Activated naive CD8-positive, alpha-beta T cell treated with anti-CD3 and anti-CD28 coated beads for 36 hours (primary cell): ENCODE results near the gene LHX6. TPM values are rescaled to one million over a fixed set of nuclear protein-coding genes. Genes with fewer than 3 reads are reported as not detected.

Experiments
- DNase-seq: peaks from one replicate; pipeline ENCODE4 v3.0.0; 2021
- H3K27ac Mint-ChIP-seq: one replicate; pipeline ENCODE4 v1.8.0; 2022; ENCODE audit warnings: mild to moderate bottlenecking, moderate library complexity, mixed read lengths
- H3K27me3 Mint-ChIP-seq: one replicate; pipeline ENCODE4 v1.8.0; 2022; ENCODE audit warnings: mild to moderate bottlenecking, mixed read lengths
- H3K36me3 Mint-ChIP-seq: one replicate; pipeline ENCODE4 v1.8.0; 2021; ENCODE audit warnings: mild to moderate bottlenecking, mixed read lengths
- H3K4me1 Mint-ChIP-seq: one replicate; pipeline ENCODE4 v1.8.0; 2021; ENCODE audit warnings: mixed read lengths
- H3K4me3 Mint-ChIP-seq: one replicate; pipeline ENCODE4 v1.8.0; 2022; ENCODE audit warnings: mild to moderate bottlenecking, moderate library complexity, mixed read lengths
- H3K9me3 Mint-ChIP-seq: one replicate; pipeline ENCODE4 v1.8.0; 2022; ENCODE audit warnings: mixed read lengths
- total RNA-seq, 2 experiments: library from RNA; stranded (reverse); gene quantifications; one replicate each; pipeline ENCODE4 v1.2.3, GENCODE V29; 2021

LHX6 gene
- total RNA-seq, 2 experiments from 2014 or later = 0.12 to 0.16 TPM

- Mint-ChIP-seq H3K27ac (no peak overlapping the region), H3K4me1 (peaks cover 6% of the 10 kb centered on the region), H3K36me3 (no peaks in the 10 kb centered on the region), H3K9me3 (no peaks in the 10 kb centered on the region), H3K4me3 (peak overlapping the region; percentile 22), H3K27me3 (peaks cover 78% of the 10 kb centered on the region)
- no peak for DNase-seq
These were observed 15.6 kb downstream of the LHX6 start for GRCh38 chr9:122213102-122213588.

GRCh38 chr9:122212473-122213004, 16.2 kb downstream of the LHX6 start:
- no peak for DNase-seq
- Mint-ChIP-seq H3K4me3 (peak overlapping the region; percentile 16), H3K4me1 (peaks cover 4% of the 10 kb centered on the region), H3K9me3 (no peaks in the 10 kb centered on the region), H3K27me3 (peaks cover 72% of the 10 kb centered on the region), H3K27ac (no peak overlapping the region), H3K36me3 (no peaks in the 10 kb centered on the region)

DNA sequence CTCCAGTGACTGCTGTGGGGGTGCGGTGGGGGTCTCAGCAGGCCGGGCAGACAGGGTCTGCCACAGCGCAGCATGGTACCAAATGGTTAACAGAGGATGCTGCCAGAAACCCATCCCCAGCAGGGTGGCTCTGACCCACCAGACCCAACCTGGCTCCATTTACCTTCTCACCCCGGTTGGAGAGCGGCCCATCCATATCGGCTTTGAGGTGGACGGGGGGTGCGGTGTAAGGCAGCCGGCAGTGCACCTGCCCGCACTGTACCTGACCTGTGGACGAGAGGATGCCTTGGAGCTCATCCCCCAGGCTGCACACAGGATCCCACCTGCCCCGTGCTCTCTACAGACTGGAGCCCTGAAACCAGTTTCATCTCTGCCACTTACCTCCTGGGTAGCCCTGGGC, 19.3 kb downstream of the LHX6 start:
- Mint-ChIP-seq H3K4me1 (peaks cover 4% of the 10 kb centered on the region), H3K9me3 (no peaks in the 10 kb centered on the region)

GRCh38 chr9:122207096-122207495, 21.7 kb downstream of the LHX6 start:
- H3K27ac Mint-ChIP-seq = no peak overlapping the region
- H3K9me3 Mint-ChIP-seq = no peaks in the 10 kb centered on the region
- peaks cover 22% of the 10 kb centered on the region for H3K27me3 Mint-ChIP-seq
- H3K4me3 Mint-ChIP-seq = no peak overlapping the region
- no peaks in the 10 kb centered on the region for H3K4me1 Mint-ChIP-seq
- H3K36me3 Mint-ChIP-seq = no peaks in the 10 kb centered on the region
- no peak for DNase-seq

More for the DNA sequence above, 19.3 kb downstream of the LHX6 start:
- Mint-ChIP-seq H3K4me3 (no peak overlapping the region), H3K27ac (no peak overlapping the region), H3K36me3 (no peaks in the 10 kb centered on the region), H3K27me3 (peaks cover 45% of the 10 kb centered on the region)
- DNase-seq = no peak

GRCh38 chr9:122206118-122207046, 22.4 kb downstream of the LHX6 start:
- H3K4me3 Mint-ChIP-seq = no peak overlapping the region
- H3K36me3 Mint-ChIP-seq = no peaks in the 10 kb centered on the region
- DNase-seq = no peak
- H3K9me3 Mint-ChIP-seq = no peaks in the 10 kb centered on the region
- no peak overlapping the region for H3K27ac Mint-ChIP-seq
- peaks cover 15% of the 10 kb centered on the region for H3K27me3 Mint-ChIP-seq
- no peaks in the 10 kb centered on the region for H3K4me1 Mint-ChIP-seq

DNA sequence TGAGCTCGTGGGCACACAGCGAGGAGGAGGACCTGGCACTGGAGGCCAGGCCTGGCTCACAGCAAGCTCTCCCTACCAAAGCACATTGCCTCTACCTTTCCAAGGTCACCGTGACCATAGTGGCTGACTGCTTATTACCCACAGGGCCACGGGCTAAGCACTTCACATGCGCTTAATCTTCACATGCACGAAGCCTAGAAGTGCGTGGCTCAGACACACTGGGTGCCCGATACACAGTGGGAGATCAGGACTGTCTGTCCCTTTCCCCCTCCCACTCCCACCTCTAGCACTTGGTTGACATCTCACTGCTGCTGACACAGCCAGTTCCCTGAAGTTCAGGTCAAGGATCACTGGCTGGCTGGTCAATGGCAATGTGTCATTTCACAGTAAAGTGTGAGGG, 23.6 kb downstream of the LHX6 start:
- no peaks in the 10 kb centered on the region for H3K36me3 Mint-ChIP-seq
- H3K27me3 Mint-ChIP-seq = peaks cover 4% of the 10 kb centered on the region
- H3K4me1 Mint-ChIP-seq = no peaks in the 10 kb centered on the region
- no peaks in the 10 kb centered on the region for H3K9me3 Mint-ChIP-seq
- no peak for DNase-seq
- no peak overlapping the region for H3K4me3 Mint-ChIP-seq
- H3K27ac Mint-ChIP-seq = no peak overlapping the region

DNA sequence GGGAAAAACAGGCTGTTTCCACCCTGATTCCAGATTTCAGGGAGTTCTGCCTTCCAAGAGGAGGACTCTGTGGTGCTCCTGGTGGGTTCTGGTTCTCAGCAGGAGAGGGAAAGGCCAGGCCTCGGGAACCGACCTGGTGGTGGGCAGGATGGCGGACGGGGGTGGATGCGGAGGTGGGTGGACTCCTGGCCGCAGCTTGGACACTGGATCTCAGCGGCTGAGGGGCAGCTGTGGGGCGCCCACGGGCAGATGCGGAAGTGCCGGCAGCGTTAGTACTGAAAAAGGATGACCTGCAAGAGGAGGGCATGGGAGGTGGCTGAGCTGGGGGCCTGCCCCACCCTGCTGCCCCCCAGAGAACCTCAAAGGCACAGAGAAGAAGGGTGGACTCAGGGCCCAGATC, 24.3 kb downstream of the LHX6 start:
- Mint-ChIP-seq H3K36me3 (no peaks in the 10 kb centered on the region), H3K27me3 (no peaks in the 10 kb centered on the region), H3K4me3 (no peak overlapping the region), H3K9me3 (no peaks in the 10 kb centered on the region), H3K27ac (no peak overlapping the region), H3K4me1 (no peaks in the 10 kb centered on the region)
- DNase-seq = no peak

DNA sequence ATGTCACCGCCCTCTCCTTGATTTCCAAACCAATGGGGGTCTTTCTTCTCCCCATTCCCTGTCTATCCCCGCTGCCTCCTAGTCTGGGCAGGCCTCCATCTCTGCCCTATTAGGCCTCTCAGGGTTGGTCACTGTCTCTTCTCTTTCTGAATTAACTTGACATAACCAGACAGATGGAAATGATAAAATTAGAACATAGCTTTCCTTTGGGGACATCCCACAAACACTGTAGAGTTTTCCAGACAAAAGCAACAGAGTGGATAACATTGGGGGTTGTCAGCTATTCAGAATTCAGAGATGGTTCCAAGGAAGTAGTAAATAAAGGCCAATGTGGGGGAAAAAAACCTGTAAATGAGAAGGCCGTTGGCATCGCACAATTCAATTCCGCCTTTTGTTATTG, 24.7 kb downstream of the LHX6 start:
- Mint-ChIP-seq H3K27me3 (no peaks in the 10 kb centered on the region), H3K4me3 (no peak overlapping the region), H3K36me3 (no peaks in the 10 kb centered on the region), H3K9me3 (no peaks in the 10 kb centered on the region), H3K27ac (no peak overlapping the region), H3K4me1 (no peaks in the 10 kb centered on the region)
- no peak for DNase-seq

DNA sequence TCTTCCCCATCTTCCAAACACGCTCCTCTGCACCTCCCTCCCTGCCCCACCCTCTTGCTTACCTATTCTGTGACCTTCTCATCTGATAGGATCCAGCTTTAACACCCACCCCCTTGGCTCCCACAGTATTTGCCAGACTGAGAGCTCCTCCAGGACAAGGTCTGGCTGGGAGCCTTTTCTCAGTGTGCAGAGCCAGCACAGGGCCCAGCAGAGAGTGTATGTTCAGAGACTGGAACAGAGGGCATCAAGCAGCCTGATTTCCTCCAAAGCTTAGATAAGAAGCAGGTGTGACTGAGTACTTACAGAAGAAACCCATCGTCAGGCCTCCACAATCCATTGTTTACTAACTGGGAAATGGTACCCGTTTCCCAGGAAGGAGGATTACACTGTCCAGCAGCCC, 26.6 kb downstream of the LHX6 start:
- DNase-seq = no peak
- no peak overlapping the region for H3K27ac Mint-ChIP-seq
- H3K36me3 Mint-ChIP-seq = no peaks in the 10 kb centered on the region
- H3K9me3 Mint-ChIP-seq = no peaks in the 10 kb centered on the region
- H3K27me3 Mint-ChIP-seq = no peaks in the 10 kb centered on the region
- H3K4me1 Mint-ChIP-seq = no peaks in the 10 kb centered on the region
- H3K4me3 Mint-ChIP-seq = no peak overlapping the region

DNA sequence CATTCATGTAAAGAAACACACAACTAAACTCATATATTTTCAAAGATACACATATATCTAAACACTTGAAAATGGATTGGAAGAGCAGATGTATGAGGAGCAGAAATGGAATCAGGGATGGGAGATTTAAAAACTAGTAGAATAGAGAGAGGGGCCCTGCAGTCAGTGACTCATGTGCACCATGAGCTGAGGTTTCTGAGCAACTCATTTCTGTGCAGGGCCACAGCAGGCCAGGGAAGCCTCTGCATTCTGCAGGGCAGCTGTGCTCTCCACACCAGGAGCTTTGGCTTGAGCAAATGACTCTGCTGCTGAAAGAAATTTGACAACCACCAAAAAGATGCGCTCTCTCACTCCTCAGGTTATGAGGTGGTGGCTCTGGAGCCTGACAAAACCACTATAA, 27.1 kb downstream of the LHX6 start:
- Mint-ChIP-seq H3K27ac (no peak overlapping the region), H3K36me3 (no peaks in the 10 kb centered on the region), H3K4me1 (no peaks in the 10 kb centered on the region), H3K27me3 (no peaks in the 10 kb centered on the region), H3K4me3 (no peak overlapping the region), H3K9me3 (no peaks in the 10 kb centered on the region)
- no peak for DNase-seq

DNA sequence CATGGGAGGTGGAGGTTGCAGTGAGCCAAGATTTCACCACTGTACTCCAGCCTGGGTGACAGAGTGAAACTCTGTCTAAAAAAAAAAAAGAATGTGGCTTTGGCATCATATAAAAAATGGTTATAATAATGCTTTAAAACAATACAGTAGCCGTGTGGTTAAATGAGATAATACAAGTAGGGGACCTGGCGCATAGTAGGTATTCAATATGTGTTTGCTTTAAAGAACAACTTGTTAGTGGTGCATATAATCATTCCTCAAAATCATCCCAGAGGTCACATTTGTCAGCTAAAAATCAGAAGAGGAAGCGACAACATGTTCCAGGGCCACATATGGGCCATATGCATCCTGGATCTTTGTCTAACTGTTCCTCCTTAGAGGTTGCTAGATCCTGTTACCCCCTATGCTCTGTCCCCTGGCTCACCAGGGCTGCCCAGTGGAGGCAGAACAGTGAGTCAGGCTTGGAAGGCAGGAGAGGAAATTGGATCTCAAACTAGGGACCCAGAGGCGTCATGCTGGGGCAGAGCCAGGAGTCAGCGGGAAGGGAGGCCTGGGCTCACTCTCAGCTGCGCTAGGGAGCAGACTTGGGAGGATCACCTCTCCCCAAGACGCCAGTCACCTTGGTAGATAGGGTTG, 27.7 kb downstream of the LHX6 start:
- Mint-ChIP-seq H3K36me3 (no peaks in the 10 kb centered on the region), H3K27ac (no peak overlapping the region), H3K9me3 (no peaks in the 10 kb centered on the region), H3K4me1 (no peaks in the 10 kb centered on the region), H3K27me3 (no peaks in the 10 kb centered on the region), H3K4me3 (no peak overlapping the region)
- DNase-seq = no peak

GRCh38 chr9:122197882-122198281, 30.9 kb downstream of the LHX6 start:
- Mint-ChIP-seq H3K9me3 (no peaks in the 10 kb centered on the region), H3K4me3 (no peak overlapping the region)
- no peak for DNase-seq

GRCh38 chr9:122197426-122197825, 31.3 kb downstream of the LHX6 start:
- H3K4me3 Mint-ChIP-seq = no peak overlapping the region
- no peaks in the 10 kb centered on the region for H3K36me3 Mint-ChIP-seq
- no peaks in the 10 kb centered on the region for H3K9me3 Mint-ChIP-seq
- H3K4me1 Mint-ChIP-seq = no peaks in the 10 kb centered on the region
- DNase-seq = no peak
- H3K27ac Mint-ChIP-seq = no peak overlapping the region
- H3K27me3 Mint-ChIP-seq = no peaks in the 10 kb centered on the region

More at GRCh38 chr9:122197882-122198281, 30.9 kb downstream of the LHX6 start:
- Mint-ChIP-seq H3K36me3 (no peaks in the 10 kb centered on the region), H3K4me1 (no peaks in the 10 kb centered on the region), H3K27me3 (no peaks in the 10 kb centered on the region), H3K27ac (no peak overlapping the region)

DNA sequence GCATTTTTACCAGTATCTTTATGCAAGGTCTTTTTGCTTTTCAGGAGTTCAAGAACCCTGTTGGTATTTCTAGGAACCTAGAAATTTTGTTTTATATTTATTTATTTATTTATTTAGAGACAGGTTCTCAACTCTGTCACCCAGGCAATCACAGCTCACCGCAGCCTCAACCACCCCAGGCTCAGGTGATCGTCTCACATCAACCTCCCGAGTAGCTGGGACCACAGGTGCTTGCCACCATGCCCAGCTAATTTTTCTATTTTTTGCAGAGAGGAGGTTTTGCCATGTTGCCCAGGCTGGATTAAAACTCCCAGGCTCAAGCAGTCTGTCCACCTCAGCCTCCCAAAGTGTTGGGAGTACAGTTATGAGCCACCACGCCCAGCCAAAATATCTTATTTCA, 32.9 kb downstream of the LHX6 start:
- no peaks in the 10 kb centered on the region for H3K27me3 Mint-ChIP-seq
- no peaks in the 10 kb centered on the region for H3K36me3 Mint-ChIP-seq
- no peak overlapping the region for H3K4me3 Mint-ChIP-seq
- no peaks in the 10 kb centered on the region for H3K4me1 Mint-ChIP-seq
- no peak overlapping the region for H3K27ac Mint-ChIP-seq
- H3K9me3 Mint-ChIP-seq = no peaks in the 10 kb centered on the region
- no peak for DNase-seq

- H3K27ac Mint-ChIP-seq = no peak overlapping the region
- no peak for DNase-seq
- H3K9me3 Mint-ChIP-seq = no peaks in the 10 kb centered on the region
- no peaks in the 10 kb centered on the region for H3K4me1 Mint-ChIP-seq
- no peaks in the 10 kb centered on the region for H3K36me3 Mint-ChIP-seq
- H3K4me3 Mint-ChIP-seq = no peak overlapping the region
- H3K27me3 Mint-ChIP-seq = no peaks in the 10 kb centered on the region
These were observed 35.1 kb downstream of the LHX6 start for GRCh38 chr9:122193651-122194050.
